Osteoblast (primary cell): ENCODE measurements around the gene ZNF892. TPM values are rescaled to one million over a fixed set of nuclear protein-coding genes. Genes with fewer than 3 reads are reported as not detected.
A peak's percentile ranks its signal among the peaks of the same experiment; 100 is the strongest.

ENCODE experiments used
- DNase-seq: peaks from one replicate; pipeline ENCODE4 v3.0.0; 2011; ENCODE audit warnings: low spot score, mixed read lengths; ENCODE audit not compliant: insufficient read length; ENCODE audit errors: missing footprints
- H2AFZ ChIP-seq: 2 replicates; pipeline ENCODE4 v1.6.0; 2011; ENCODE audit warnings: mild to moderate bottlenecking, low read length
- H3K27ac ChIP-seq: 2 replicates; pipeline ENCODE4 v1.5.1; 2011; ENCODE audit warnings: mild to moderate bottlenecking, low read depth, low read length, moderate library complexity
- H3K27me3 ChIP-seq: 2 replicates; pipeline ENCODE4 v1.6.0; 2012; ENCODE audit warnings: mild to moderate bottlenecking, control low read depth, inconsistent platforms, low read length, moderate library complexity; ENCODE audit not compliant: insufficient read depth
- H3K36me3 ChIP-seq: 2 replicates; pipeline ENCODE4 v1.5.1; 2011; ENCODE audit warnings: mild to moderate bottlenecking, low read length, control low read depth, moderate library complexity; ENCODE audit not compliant: insufficient read depth
- H3K4me1 ChIP-seq: 2 replicates; pipeline ENCODE4 v1.5.1; 2011; ENCODE audit warnings: mild to moderate bottlenecking, low read length, control low read depth, moderate library complexity; ENCODE audit not compliant: insufficient read depth
- H3K4me2 ChIP-seq: 2 replicates; pipeline ENCODE4 v1.6.0; 2011; ENCODE audit warnings: mild to moderate bottlenecking, low read length; ENCODE audit not compliant: insufficient read depth
- H3K4me3 ChIP-seq: fragments of 200-600 bp; sonication (generic); 3 replicates; pipeline ENCODE4 v1.5.1; 2012; ENCODE audit warnings: mild to moderate bottlenecking, low read length, inconsistent platforms; ENCODE audit not compliant: insufficient read depth
- H3K79me2 ChIP-seq: 2 replicates; pipeline ENCODE4 v1.6.0; 2012; ENCODE audit warnings: mild to moderate bottlenecking, low read length, control low read depth, inconsistent platforms; ENCODE audit not compliant: insufficient read depth
- H3K9me3 ChIP-seq: 2 replicates; pipeline ENCODE4 v1.5.1; 2011; ENCODE audit warnings: low read depth, low read length, control low read depth
- H4K20me1 ChIP-seq: 2 replicates; pipeline ENCODE4 v1.6.0; 2012; ENCODE audit warnings: mild to moderate bottlenecking, low read length, control low read depth; ENCODE audit not compliant: insufficient read depth
- CTCF ChIP-seq: IDR thresholded peaks from 2 replicates; pipeline ENCODE4 v1.5.1; 2011; ENCODE audit warnings: mild to moderate bottlenecking, low read depth, low read length, moderate library complexity; ENCODE audit errors: extremely low read depth
- total RNA-seq: library from RNA; depleted of rRNA; stranded (reverse); fragments of >200 nt; gene quantifications from 2 replicates; pipeline ENCODE4 v1.2.3, GENCODE V29; 2012

Gene ZNF892
- total RNA-seq, 1 donor: 6.2 TPM

GRCh38 chr2:95159690-95160449, 47.5 kb upstream of the ZNF892 start, which contains the start of gene ZNF514:
ZNF514 (minus strand) TSS chr2:95159848; CDS start chr2:95153253, 6,595 bp downstream.
- Histone ChIP-seq H3K4me1 (peaks cover 16% of the 10 kb centered on the region), H3K27ac (peak within 1 kb of the TSS; percentile 41), H3K9me3 (peaks cover 3% of the 10 kb centered on the region), H3K36me3 (peaks cover 20% of the 10 kb centered on the region), H3K4me3 (peak within 1 kb of the TSS; percentile 84), H3K27me3 (no peaks in the 10 kb centered on the region), H2AFZ (peak within 1 kb of the TSS; percentile 95), H4K20me1 (no peaks in the 10 kb centered on the region), H3K79me2 (peaks cover 13% of the 10 kb centered on the region), H3K4me2 (peak within 1 kb of the TSS; percentile 87)
- DNase-seq: peak; percentile 98
- no peak for TF ChIP-seq CTCF

DNA sequence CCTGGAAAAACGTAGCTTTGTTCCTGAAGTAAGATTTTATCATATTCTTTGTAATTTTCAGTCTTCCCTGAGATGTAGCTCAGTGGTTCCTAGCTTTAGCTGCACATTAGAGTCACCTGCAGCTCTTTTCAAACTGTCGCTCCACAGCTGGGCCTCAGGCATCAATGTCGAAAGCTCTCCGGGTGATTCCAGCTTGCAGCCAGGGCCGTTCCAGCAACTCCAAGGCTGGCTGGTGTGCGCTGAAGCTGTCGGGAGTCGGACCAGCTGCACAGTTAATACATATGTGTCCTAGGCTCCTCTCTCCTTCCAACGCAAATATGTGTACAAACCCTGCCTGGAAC, 42.3 kb upstream of the ZNF892 start:
- no peak for TF ChIP-seq CTCF
- Histone ChIP-seq H3K27ac (peak overlapping the region; percentile 97), H3K4me3 (peak overlapping the region; percentile 94), H4K20me1 (no peaks in the 10 kb centered on the region), H3K4me2 (peak overlapping the region; percentile 87), H3K27me3 (no peaks in the 10 kb centered on the region), H3K9me3 (no peaks in the 10 kb centered on the region), H3K36me3 (no peaks in the 10 kb centered on the region), H3K79me2 (peaks cover 35% of the 10 kb centered on the region), H3K4me1 (peaks cover 15% of the 10 kb centered on the region), H2AFZ (peak overlapping the region; percentile 100)
- DNase-seq: no peak

GRCh38 chr2:95165371-95166064, 41.8 kb upstream of the ZNF892 start, which contains the start of gene ZNF2:
ZNF2 (plus strand) TSS chr2:95165809; CDS start chr2:95176227, 10,418 bp downstream.
- no peaks in the 10 kb centered on the region for H3K36me3 ChIP-seq
- H2AFZ ChIP-seq: peak within 1 kb of the TSS; percentile 100
- peaks cover 15% of the 10 kb centered on the region for H3K4me1 ChIP-seq
- H3K4me2 ChIP-seq: peak within 1 kb of the TSS; percentile 87
- peak; percentile 98 for DNase-seq
- H3K27ac ChIP-seq: peak within 1 kb of the TSS; percentile 97
- H4K20me1 ChIP-seq: no peaks in the 10 kb centered on the region
- peaks cover 38% of the 10 kb centered on the region for H3K79me2 ChIP-seq
- H3K9me3 ChIP-seq: no peaks in the 10 kb centered on the region
- no peaks in the 10 kb centered on the region for H3K27me3 ChIP-seq
- TF ChIP-seq CTCF: no peak
- H3K4me3 ChIP-seq: peak within 1 kb of the TSS; percentile 94
